GF-D8 (cell line): Measurements from ENCODE around the gene SLC2A13.

ENCODE experiments used
- DNase-seq: peaks from one replicate; lab custom pipeline; 2025; lab: John Stamatoyannopoulos, UW

Gene SLC2A13

GRCh38 chr12:39990122-39991101 is 115.5 kb downstream of the SLC2A13 start:
- DNase-seq, result peak; percentile 24

GRCh38 chr12:39989501-39989900 is 116.4 kb downstream of the SLC2A13 start:
- no peak for DNase-seq

- DNase-seq, result no peak
Measured at GRCh38 chr12:39988574-39988973, 117.3 kb downstream of the SLC2A13 start.

- no peak for DNase-seq
Measured at GRCh38 chr12:39986674-39987073, 119.2 kb downstream of the SLC2A13 start.

GRCh38 chr12:39984670-39985069 is 121.2 kb downstream of the SLC2A13 start:
- DNase-seq, result no peak

GRCh38 chr12:39975374-39975918 is 130.4 kb downstream of the SLC2A13 start:
- no peak for DNase-seq

GRCh38 chr12:39972119-39972518 is 133.8 kb downstream of the SLC2A13 start:
- no peak for DNase-seq

- no peak for DNase-seq
Measured at GRCh38 chr12:39971348-39971747, 134.5 kb downstream of the SLC2A13 start.

- no peak for DNase-seq
Measured at GRCh38 chr12:39966721-39967120, 139.2 kb downstream of the SLC2A13 start.

GRCh38 chr12:39966256-39966655 is 139.6 kb downstream of the SLC2A13 start:
- DNase-seq, result no peak

- DNase-seq, result no peak
Measured at GRCh38 chr12:39959467-39959866, 146.4 kb downstream of the SLC2A13 start.

- DNase-seq, result no peak
Measured at GRCh38 chr12:39959031-39959430, 146.8 kb downstream of the SLC2A13 start.

- DNase-seq, result no peak
Measured at GRCh38 chr12:39958377-39958776, 147.5 kb downstream of the SLC2A13 start.

- DNase-seq, result no peak
Measured at GRCh38 chr12:39956725-39957124, 149.2 kb downstream of the SLC2A13 start.

- no peak for DNase-seq
Measured at GRCh38 chr12:39946361-39947280, 159.3 kb downstream of the SLC2A13 start.

- DNase-seq, result no peak
Measured at GRCh38 chr12:39937119-39937518, 168.8 kb downstream of the SLC2A13 start.

- no peak for DNase-seq
Measured at GRCh38 chr12:39935839-39936238, 170.0 kb downstream of the SLC2A13 start.

GRCh38 chr12:39935275-39935674 is 170.6 kb downstream of the SLC2A13 start:
- DNase-seq, result no peak

- DNase-seq, result peak; percentile 80
Measured at GRCh38 chr12:39931857-39932256, 174.0 kb downstream of the SLC2A13 start.

GRCh38 chr12:39931231-39931630 is 174.7 kb downstream of the SLC2A13 start:
- DNase-seq, result peak; percentile 16

- DNase-seq, result no peak
Measured at GRCh38 chr12:39930101-39930500, 175.8 kb downstream of the SLC2A13 start.

GRCh38 chr12:39928181-39928899 is 177.5 kb downstream of the SLC2A13 start:
- no peak for DNase-seq
